Measurements from ENCODE around the gene TECPR2. TPM values are rescaled to one million over a fixed set of nuclear protein-coding genes. Genes with fewer than 3 reads are reported as not detected.
A peak's percentile ranks its signal among the peaks of the same experiment; 100 is the strongest.

Gene TECPR2
- total and polyA plus RNA-seq, 2 of the 13 experiments (the other 11 are each of a cell fraction or from before 2014, with no cell fraction given), result 3.5 to 5.7 TPM

GRCh38 chr14:102362545-102363181 lies at the start of gene TECPR2, which contains the start of gene CINP (continued):
- TF ChIP-seq ARID4A (CRISPR knock-in tag; IDR thresholded peaks at IDR 0.05; ENCODE audit: borderline replicate concordance) (peak; percentile 74; the same call in 1 of the 2 replicates), PITX1 (CRISPR knock-in tag; IDR thresholded peaks at IDR 0.05) (0 out of 2 replicates have a peak, but pooled peaks have one; percentile 6), YEATS4 (CRISPR knock-in tag; IDR thresholded peaks at IDR 0.05; ENCODE audit: borderline replicate concordance) (peak; percentile 56), SRF (IDR thresholded peaks at IDR 0.05; ENCODE audit: low read depth, low read length) (peak; percentile 31; the same call in 1 of the 2 replicates), TBX2 (CRISPR knock-in tag; IDR thresholded peaks at IDR 0.05; ENCODE audit: borderline replicate concordance) (0 out of 2 replicates have a peak, but pooled peaks have one; percentile 35), ZSCAN9 (CRISPR knock-in tag; IDR thresholded peaks at IDR 0.05; ENCODE audit: borderline replicate concordance) (no peak)
